K562 (cell line): Measurements from ENCODE around the gene IFT52. TPM values are rescaled to one million over a fixed set of nuclear protein-coding genes. Genes with fewer than 3 reads are reported as not detected.
A peak's percentile ranks its signal among the peaks of the same experiment; 100 is the strongest.

Source experiments
- ATAC-seq: fragments of 200-7000 bp; cut with Tn5 transposase; 3 replicates; pipeline ENCODE4 v1.9.1; 2020; ENCODE audit warnings: moderate library complexity
- BruUV-seq: library from RNA; stranded (reverse); fragments of 400-500 nt; replicated peaks from 2 replicates; lab custom pipeline; 2021; lab: Mats Ljungman, UMichigan
- CTCF ChIA-PET: fragments of 300-600 bp; formaldehyde crosslinking; extraction: SDS; loops from one replicate; lab custom pipeline; 2021; ENCODE audit warnings: low intra/inter-chr PET ratio; lab: Yijun Ruan, JAX
- POLR2A ChIA-PET: fragments of 300-600, 350-650 bp; sonication (Branson Sonifier 250); formaldehyde crosslinking; extraction: SDS; loops from one replicate; lab custom pipeline; 2021; ENCODE audit warnings: antibody characterized with exemption, inconsistent platforms; lab: Yijun Ruan, JAX
- DNase-seq, 4 experiments: peaks; one replicate each; pipeline versions ENCODE4 v3.0.0 to v3.0.0-alpha.2; 2011 to 2018; ENCODE audit warnings: low spot score in 3 of 4, mixed read lengths in 3 of 4; ENCODE audit errors: extremely low read depth in 1 of 4
- FAIRE-seq: peaks from 2 replicates; lab custom pipeline; 2011; peaks lifted over from hg19 to GRCh38; lab: Jason Lieb, UNC
- H2AFZ ChIP-seq: 2 replicates; pipeline ENCODE4 v1.6.0; 2011; ENCODE audit warnings: low read depth, low read length, control low read depth, inconsistent platforms
- H3K27ac ChIP-seq: fragments of 200-600 bp; 3 replicates; pipeline ENCODE4 v1.8.0; 2011; ENCODE audit warnings: low read depth, mild to moderate bottlenecking, control low read depth, inconsistent platforms, low read length, moderate library complexity, mixed read lengths; ENCODE audit errors: extremely low read depth
- H3K27me3 ChIP-seq, 2 experiments: fragments of 300-600 bp in 1 of 2; 2 replicates in 1 of 2; 3 replicates in 1 of 2; pipeline versions ENCODE4 v1.6.0 to v1.8.0; 2011; ENCODE audit warnings: inconsistent platforms in 2 of 2, low read length in 2 of 2, mild to moderate bottlenecking in 1 of 2, mixed read lengths in 1 of 2, moderate library complexity in 1 of 2; ENCODE audit not compliant: control insufficient read depth in 2 of 2, insufficient read depth in 2 of 2
- H3K36me3 ChIP-seq: fragments of 300-600 bp; 3 replicates; pipeline ENCODE4 v1.8.0; 2011; ENCODE audit warnings: mild to moderate bottlenecking, low read length, inconsistent platforms; ENCODE audit not compliant: control insufficient read depth, insufficient read depth
- H3K4me1 ChIP-seq, 2 experiments: fragments of 200-600 bp in 1 of 2; replicated peaks in 1 of 2; 2 replicates in 1 of 2; 3 replicates in 1 of 2; pipeline versions ENCODE4 v1.5.1 to v1.8.0; 2011; ENCODE audit warnings: inconsistent platforms in 2 of 2, low read length in 2 of 2, mild to moderate bottlenecking in 1 of 2, mixed read lengths in 1 of 2, moderate library complexity in 1 of 2; ENCODE audit not compliant: control insufficient read depth in 2 of 2, insufficient read depth in 2 of 2
- H3K4me2 ChIP-seq: 2 replicates; pipeline ENCODE4 v1.6.1; 2011; ENCODE audit warnings: low read length, control low read depth, inconsistent platforms, mixed read lengths; ENCODE audit not compliant: insufficient read depth
- H3K4me3 ChIP-seq: fragments of 200-600 bp; sonication (generic), shearing (Covaris generic); 2 replicates; pipeline ENCODE4 v1.5.1; 2016; ENCODE audit warnings: control low read depth, inconsistent platforms
- H3K79me2 ChIP-seq: fragments of 200-600 bp; 3 replicates; pipeline ENCODE4 v1.8.0; 2011; ENCODE audit warnings: low read length, inconsistent platforms; ENCODE audit not compliant: control insufficient read depth, insufficient read depth
- H3K9ac ChIP-seq, 2 experiments: 2 replicates each; pipeline versions ENCODE4 v1.6.0 to v1.6.1; 2011; ENCODE audit warnings: low read depth in 2 of 2, low read length in 2 of 2, control low read depth in 1 of 2, inconsistent platforms in 1 of 2, mild to moderate bottlenecking in 1 of 2, mixed read lengths in 1 of 2; ENCODE audit not compliant: insufficient read depth in 1 of 2
- H3K9me1 ChIP-seq: one replicate; pipeline ENCODE4 v1.6.0; 2011; ENCODE audit warnings: inconsistent platforms, mild to moderate bottlenecking, low read length, moderate library complexity; ENCODE audit not compliant: control insufficient read depth, insufficient read depth
- H3K9me3 ChIP-seq: replicated peaks from 2 replicates; pipeline ENCODE4 v1.5.1; 2011; ENCODE audit warnings: low read depth, low read length, inconsistent platforms; ENCODE audit not compliant: control insufficient read depth, insufficient read depth
- H4K20me1 ChIP-seq: replicated peaks from 2 replicates; pipeline ENCODE4 v1.6.1; 2011; ENCODE audit warnings: low read length, inconsistent platforms, mixed read lengths; ENCODE audit not compliant: control insufficient read depth, insufficient read depth
- BCOR ChIP-seq: fragments of 450-650 bp; IDR thresholded peaks from 2 replicates; pipeline ENCODE4 v1.6.1; 2016
- CHD2 ChIP-seq: IDR thresholded peaks from 2 replicates; pipeline ENCODE4 v1.6.1; 2011; ENCODE audit warnings: low read depth, low read length
- CTCFL ChIP-seq: IDR thresholded peaks from 2 replicates; pipeline ENCODE4 v1.6.1; 2011; ENCODE audit warnings: borderline replicate concordance, low read depth, mild to moderate bottlenecking, moderate library complexity, low read length; ENCODE audit not compliant: insufficient read depth, poor library complexity, severe bottlenecking
- CXXC5 ChIP-seq: fragments of 250-450 bp; sonication (Bioruptor Pico); IDR thresholded peaks from 2 replicates; pipeline ENCODE4 v1.8.0; 2022; ENCODE audit warnings: inconsistent platforms, mild to moderate bottlenecking, moderate library complexity
- DDX20 ChIP-seq: fragments of 450-650 bp; IDR thresholded peaks from 2 replicates; pipeline ENCODE4 v1.6.1; 2016; ENCODE audit warnings: missing genetic modification characterization, low read depth, mild to moderate bottlenecking, missing compliant biosample characterization, moderate library complexity
- EP400 ChIP-seq: fragments of 450-650 bp; IDR thresholded peaks from 2 replicates; pipeline ENCODE4 v1.6.1; 2017; ENCODE audit warnings: antibody characterized with exemption, mild to moderate bottlenecking, moderate library complexity
- FUS ChIP-seq: fragments of 200-400 bp; formaldehyde crosslinking; optimal IDR thresholded peaks from 2 replicates; pipeline ENCODE3; 2017; ENCODE audit warnings: low read depth, low read length
- GABPA ChIP-seq: fragments of 200-800 bp; sonication (Bioruptor generic); conservative IDR thresholded peaks from 2 replicates; pipeline ENCODE4 v1.6.1; 2016; ENCODE audit warnings: low read depth, missing genetic modification characterization, missing compliant biosample characterization
- GTF2E2 ChIP-seq: fragments of 200-800 bp; sonication (Bioruptor generic); IDR thresholded peaks from 2 replicates; pipeline ENCODE4 v1.6.1; 2016; ENCODE audit warnings: missing genetic modification characterization, missing compliant biosample characterization
- ID3 ChIP-seq, 2 experiments: fragments of 250-450 bp in 1 of 2; fragments of 450-650 bp in 1 of 2; sonication (Bioruptor Pico) in 1 of 2; IDR thresholded peaks; 2 replicates each; pipeline versions ENCODE4 v1.6.1 to v1.8.0; 2016 to 2021; ENCODE audit warnings: mild to moderate bottlenecking in 2 of 2, moderate library complexity in 2 of 2, missing compliant biosample characterization in 1 of 2, missing genetic modification characterization in 1 of 2
- JUNB ChIP-seq: fragments of 450-650 bp; formaldehyde crosslinking; conservative IDR thresholded peaks from 2 replicates; pipeline ENCODE4 v1.4.0; 2020; ENCODE audit warnings: mild to moderate bottlenecking
- LARP7 ChIP-seq: fragments of 450-650 bp; IDR thresholded peaks from 2 replicates; pipeline ENCODE4 v1.6.1; 2016
- MECOM ChIP-seq: fragments of 250-450 bp; sonication (Bioruptor Pico); IDR thresholded peaks from 2 replicates; pipeline ENCODE4 v1.8.0; 2022; ENCODE audit warnings: inconsistent platforms
- MYNN ChIP-seq, 2 experiments: sonication (generic); formaldehyde crosslinking in 1 of 2; IDR thresholded peaks; 2 replicates each; pipeline versions ENCODE4 v1.5.0 to v1.6.1; 2016 to 2020; ENCODE audit warnings: antibody characterized with exemption in 1 of 2, missing genetic modification reagents in 1 of 2
- NFXL1 ChIP-seq: fragments of 450-650 bp; formaldehyde crosslinking; IDR thresholded peaks from 2 replicates; pipeline ENCODE4 v1.4.0; 2021; ENCODE audit warnings: mild to moderate bottlenecking
- PTTG1 ChIP-seq: fragments of 450-650 bp; IDR thresholded peaks from 2 replicates; pipeline ENCODE4 v1.6.1; 2016; ENCODE audit warnings: low read depth, mild to moderate bottlenecking, missing genetic modification characterization, missing compliant biosample characterization
- SAFB ChIP-seq: fragments of 200-400 bp; formaldehyde crosslinking; IDR thresholded peaks from 2 replicates; pipeline ENCODE4 v1.6.1; 2017; ENCODE audit warnings: low read depth, low read length, borderline replicate concordance
- SMC3 ChIP-seq: conservative IDR thresholded peaks from 2 replicates; pipeline ENCODE4 v1.6.1; 2011; ENCODE audit warnings: low read depth, low read length, improper control_type of control experiment; ENCODE audit not compliant: insufficient read depth
- SNRNP70 ChIP-seq: fragments of 200-400 bp; formaldehyde crosslinking; optimal IDR thresholded peaks from 2 replicates; pipeline ENCODE3; 2017; ENCODE audit warnings: low read depth, low read length
- YBX1 ChIP-seq: fragments of 450-650 bp; IDR thresholded peaks from 2 replicates; pipeline ENCODE4 v1.7.1; 2016; ENCODE audit warnings: mild to moderate bottlenecking
- ZBTB8A ChIP-seq: fragments of 450-650 bp; IDR thresholded peaks from 2 replicates; pipeline ENCODE4 v1.6.1; 2018; ENCODE audit warnings: mild to moderate bottlenecking, moderate library complexity; ENCODE audit not compliant: partially characterized antibody
- ZNF384 ChIP-seq: IDR thresholded peaks from 2 replicates; pipeline ENCODE4 v1.6.1; 2012; ENCODE audit warnings: low read depth, low read length, improper control_type of control experiment
- ZZZ3 ChIP-seq: fragments of 450-650 bp; IDR thresholded peaks from 2 replicates; pipeline ENCODE4 v1.6.1; 2016; ENCODE audit warnings: antibody characterized with exemption, mild to moderate bottlenecking, moderate library complexity
- WGBS: fragments of 100-300 bp; shearing (Covaris generic); methylation state at CpG from one replicate; pipeline ENCODE4 v1.1.6; 2016; ENCODE audit warnings: low coverage, mixed read lengths; ENCODE audit not compliant: insufficient coverage; ENCODE audit errors: missing lambda C conversion rate; 5-methylcytosine and 5-hydroxymethylcytosine counted together
- in situ Hi-C: fragments of 300-500 bp; cut with MboI; formaldehyde crosslinking; loops from 4 replicates; pipeline ENCODE4 v1.15.0; 2018; ENCODE audit warnings: inconsistent platforms, mixed read lengths
- intact Hi-C: fragments of 100-400 bp; cut with micrococcal nuclease; formaldehyde crosslinking; loops from 2 replicates; pipeline ENCODE4 v1.14.2; 2022
- polyA plus RNA-seq, 8 experiments: library from polyadenylated mRNA; depleted of rRNA in 4 of 8; stranded (reverse) in 5 of 8; unstranded in 3 of 8; fragments of >200 nt; fragmentation: Nextera tagmentation in 2 of 8; fragmentation: Illumina TruSeq in 1 of 8; extraction: Ambion mirVana in 2 of 8; extraction: Trizol in 1 of 8; gene quantifications; 2 replicates each; pipeline versions ENCODE4 v1.2.1 to v1.2.3, GENCODE V29; 2011 to 2014; ENCODE audit warnings: inconsistent platforms in 1 of 8, missing spikeins in 1 of 8
- total RNA-seq, 7 experiments: library from RNA; depleted of rRNA in 6 of 7; stranded (reverse); fragments of >200 nt in 6 of 7; fragmentation: Illumina TruSeq in 2 of 7; extraction: Trizol in 2 of 7; gene quantifications; 2 replicates each; pipeline versions ENCODE4 v1.2.1 to v1.2.3, GENCODE V29; 2011 to 2021; ENCODE audit warnings: low replicate concordance in 1 of 7

Gene IFT52
- total and polyA plus RNA-seq, 9 of the 15 experiments (the other 6 are each of a cell fraction or from before 2014, with no cell fraction given), result 11.0 to 31.4 (median 20.4) TPM

- peak; percentile 72 for ATAC-seq
- Histone ChIP-seq H3K4me1 (peaks cover 8 to 16% of the 10 kb centered on the region in 2 experiments; a peak in 4 of 5 replicates), H3K27me3 (no peaks in the 10 kb centered on the region), H3K27ac (peak overlapping the region; percentile 88), H3K9me3 (no peaks in the 10 kb centered on the region), H3K9ac (peak overlapping the region; percentile 89 to 93), H3K79me2 (peaks cover 14% of the 10 kb centered on the region; the same call in 2 of the 3 replicates), H3K9me1 (no peaks in the 10 kb centered on the region), H4K20me1 (no peaks in the 10 kb centered on the region), H3K4me2 (peak overlapping the region; percentile 96), H2AFZ (peak overlapping the region; percentile 93), H3K4me3 (peak overlapping the region; percentile 89), H3K36me3 (no peaks in the 10 kb centered on the region)
- no peak for FAIRE-seq
- ChIA-PET CTCF (no interaction called here), POLR2A (interaction anchor here (0.8 kb wide), 1 partner anchor 197 kb away, joined by 3 read pairs; no protein-coding TSS in a partner anchor)
- in situ Hi-C loops, result no loop called here
- BruUV-seq, result no TSS peak
- intact Hi-C loops, result no loop called here
- peak in 2 of 4 experiments; percentile 53 to 69 for DNase-seq
- WGBS, result 51% methylated on average over 11 of the region's 11 CpGs
- TF ChIP-seq MYNN (IDR thresholded peaks at IDR 0.05) (no peak), MYNN (CRISPR knock-in tag; IDR thresholded peaks at IDR 0.05) (no peak), CHD2 (no peak), BCOR (no peak), YBX1 (no peak), SAFB (no peak), MECOM (CRISPR knock-in tag) (no peak), EP400 (no peak), ID3 (CRISPR knock-in tag; IDR thresholded peaks at IDR 0.05) (no peak), ID3 (tag; IDR thresholded peaks at IDR 0.05) (no peak), CXXC5 (CRISPR knock-in tag) (no peak), JUNB (no peak), ZBTB8A (no peak), GTF2E2 (no peak), LARP7 (0 out of 2 replicates have a peak, but pooled peaks have one; percentile 25), FUS (no peak), GABPA (tag) (no peak), NFXL1 (CRISPR knock-in tag) (no peak), ZZZ3 (no peak), CTCFL (peak; percentile 51), ZNF384 (no peak), DDX20 (tag) (no peak), SMC3 (no peak), PTTG1 (tag) (no peak), SNRNP70 (no peak)
Observed at GRCh38 chr20:43658069-43658722, 67.5 kb downstream of the IFT52 start.
